Measurements from ENCODE around the gene EHD4. TPM values are rescaled to one million over a fixed set of nuclear protein-coding genes. Genes with fewer than 3 reads are reported as not detected.

Gene EHD4
- polyA plus RNA-seq, 1 donor (not counting 4 experiments of a cell fraction or from before 2014, with no cell fraction given) = 31.5 TPM

- TF ChIP-seq EZH2 (IDR thresholded peaks at IDR 0.05; ENCODE audit: low read length) = no peak
- no peak for TF ChIP-seq CTCF (optimal IDR thresholded peaks at IDR 0.05 in 1 of 3, IDR thresholded peaks at IDR 0.05 in 1 of 3, conservative IDR thresholded peaks at IDR 0.05 in 1 of 3; ENCODE audit: extremely low read depth in 1 of 3, insufficient read depth in 2 of 3, low read length in 3 of 3)
- Histone ChIP-seq H3K4me1 (ENCODE audit: control insufficient read depth, extremely low read depth, insufficient read depth, low read length) (peaks cover under 1% of the 10 kb centered on the region), H3K9me1 (ENCODE audit: control insufficient read depth, extremely low read depth, insufficient read depth, low read length) (no peaks in the 10 kb centered on the region), H3K9ac (ENCODE audit: control insufficient read depth, extremely low read depth, insufficient read depth, low read length) (no peak overlapping the region), H3K4me2 (ENCODE audit: control insufficient read depth, extremely low read depth, insufficient read depth, low read depth, low read length) (no peak overlapping the region), H4K20me1 (ENCODE audit: control insufficient read depth, extremely low read depth, insufficient read depth, low read length) (no peaks in the 10 kb centered on the region), H3K4me3 (ENCODE audit: control insufficient read depth in 2 of 3, extremely low read depth in 1 of 3, insufficient read depth in 2 of 3, low read depth in 1 of 3, low read length in 3 of 3) (no peak overlapping the region), H3K27me3 (ENCODE audit: control insufficient read depth, extremely low read depth, insufficient read depth, low read length) (peaks cover 16% of the 10 kb centered on the region), H2AFZ (ENCODE audit: control insufficient read depth, low read length) (no peak overlapping the region), H3K27ac (ENCODE audit: control insufficient read depth, insufficient read depth, low read length) (no peak overlapping the region), H3K36me3 (ENCODE audit: control insufficient read depth in 2 of 2, extremely low read depth in 1 of 2, insufficient read depth in 2 of 2, low read length in 2 of 2) (no peaks in the 10 kb centered on the region), H3K79me2 (ENCODE audit: control insufficient read depth, insufficient read depth, low read length) (no peaks in the 10 kb centered on the region), H3K9me3 (ENCODE audit: control insufficient read depth, low read depth, low read length) (no peaks in the 10 kb centered on the region)
- FAIRE-seq = no peak
- dilution Hi-C loops (cut with MboI; ENCODE audit: extremely low pct_ligation_motif_present, low sequenced_read_pairs) = no loop called here
- no peak for DNase-seq (ENCODE audit: low read depth, low spot score)
Measured at GRCh38 chr15:41855261-41855961, 116.9 kb downstream of the EHD4 start.

- no peak for FAIRE-seq
- Histone ChIP-seq H3K27ac (ENCODE audit: control insufficient read depth, insufficient read depth, low read length) (no peak overlapping the region), H3K9me3 (ENCODE audit: control insufficient read depth, low read depth, low read length) (no peaks in the 10 kb centered on the region), H3K79me2 (ENCODE audit: control insufficient read depth, insufficient read depth, low read length) (no peaks in the 10 kb centered on the region), H3K9ac (ENCODE audit: control insufficient read depth, extremely low read depth, insufficient read depth, low read length) (no peak overlapping the region), H3K4me1 (ENCODE audit: control insufficient read depth, extremely low read depth, insufficient read depth, low read length) (peaks cover 10% of the 10 kb centered on the region), H3K9me1 (ENCODE audit: control insufficient read depth, extremely low read depth, insufficient read depth, low read length) (no peaks in the 10 kb centered on the region), H3K4me2 (ENCODE audit: control insufficient read depth, extremely low read depth, insufficient read depth, low read depth, low read length) (no peak overlapping the region), H2AFZ (ENCODE audit: control insufficient read depth, low read length) (no peak overlapping the region), H3K27me3 (ENCODE audit: control insufficient read depth, extremely low read depth, insufficient read depth, low read length) (peaks cover 16% of the 10 kb centered on the region), H3K36me3 (ENCODE audit: control insufficient read depth in 2 of 2, extremely low read depth in 1 of 2, insufficient read depth in 2 of 2, low read length in 2 of 2) (no peaks in the 10 kb centered on the region), H4K20me1 (ENCODE audit: control insufficient read depth, extremely low read depth, insufficient read depth, low read length) (no peaks in the 10 kb centered on the region), H3K4me3 (ENCODE audit: control insufficient read depth in 2 of 3, extremely low read depth in 1 of 3, insufficient read depth in 2 of 3, low read depth in 1 of 3, low read length in 3 of 3) (no peak overlapping the region)
- TF ChIP-seq EZH2 (IDR thresholded peaks at IDR 0.05; ENCODE audit: low read length) = no peak
- no peak for TF ChIP-seq CTCF (optimal IDR thresholded peaks at IDR 0.05 in 1 of 3, IDR thresholded peaks at IDR 0.05 in 1 of 3, conservative IDR thresholded peaks at IDR 0.05 in 1 of 3; ENCODE audit: extremely low read depth in 1 of 3, insufficient read depth in 2 of 3, low read length in 3 of 3)
- DNase-seq (ENCODE audit: low read depth, low spot score) = no peak
- dilution Hi-C loops (cut with MboI; ENCODE audit: extremely low pct_ligation_motif_present, low sequenced_read_pairs) = no loop called here
Measured at GRCh38 chr15:41854443-41854842, 117.9 kb downstream of the EHD4 start.
